Activated CD4-positive, alpha-beta T cell treated with anti-CD3 and anti-CD28 coated beads, Interleukin-2, Interleukin-4, amounts not matched to agents 100 ng/mL and 50 ng/mL, durations not matched to agents 16 hours and 8 hours (primary cell): Measurements from ENCODE around the gene MYH9.

ENCODE experiments used
- DNase-seq: peaks from one replicate; pipeline ENCODE4 v3.0.0-alpha.2; 2020; ENCODE audit warnings: low spot score

MYH9 gene

DNA sequence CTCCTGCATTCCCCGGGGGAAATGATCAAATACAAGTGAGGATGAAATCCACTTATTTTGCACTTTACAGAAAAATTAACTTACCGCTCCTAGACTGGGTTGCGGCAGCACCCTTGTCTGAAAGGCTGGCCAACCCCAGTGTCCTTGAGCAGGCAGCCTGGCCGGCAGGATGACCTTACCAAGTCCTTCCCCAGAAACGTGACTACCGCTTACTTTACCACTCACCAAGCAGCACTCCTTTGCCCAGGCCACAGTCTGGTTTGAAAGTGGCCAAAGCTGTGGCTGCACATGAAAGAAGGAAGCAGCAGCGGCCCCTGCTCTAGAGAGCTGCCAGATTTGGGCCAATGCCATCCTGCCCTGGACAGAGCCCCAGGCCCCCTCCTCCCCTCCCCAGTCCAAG is 20.3 kb downstream of the MYH9 start:
- DNase-seq, result no peak

GRCh38 chr22:36367066-36367465 is 20.7 kb downstream of the MYH9 start:
- no peak for DNase-seq

GRCh38 chr22:36366291-36366708 is 21.5 kb downstream of the MYH9 start:
- DNase-seq, result no peak

DNA sequence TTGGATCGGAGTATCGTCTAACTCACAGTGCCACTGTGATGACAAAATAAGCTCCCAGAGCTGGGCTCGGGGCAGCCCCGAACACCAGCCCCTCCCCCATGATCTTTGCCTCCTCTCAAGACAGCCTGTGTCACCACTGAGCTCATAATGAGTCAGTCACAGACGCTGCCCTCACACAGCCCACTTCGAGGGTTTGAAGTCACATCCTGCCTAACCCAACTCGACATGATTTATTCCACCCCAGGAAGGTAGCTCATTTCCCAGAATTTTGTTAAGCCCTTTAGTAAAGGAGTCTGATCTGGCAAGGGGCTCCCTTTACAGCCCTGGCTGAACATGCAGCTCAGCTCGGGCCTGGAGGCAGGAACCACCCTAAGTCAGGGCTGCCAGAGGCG is 22.8 kb downstream of the MYH9 start:
- peak; percentile 95 for DNase-seq

DNA sequence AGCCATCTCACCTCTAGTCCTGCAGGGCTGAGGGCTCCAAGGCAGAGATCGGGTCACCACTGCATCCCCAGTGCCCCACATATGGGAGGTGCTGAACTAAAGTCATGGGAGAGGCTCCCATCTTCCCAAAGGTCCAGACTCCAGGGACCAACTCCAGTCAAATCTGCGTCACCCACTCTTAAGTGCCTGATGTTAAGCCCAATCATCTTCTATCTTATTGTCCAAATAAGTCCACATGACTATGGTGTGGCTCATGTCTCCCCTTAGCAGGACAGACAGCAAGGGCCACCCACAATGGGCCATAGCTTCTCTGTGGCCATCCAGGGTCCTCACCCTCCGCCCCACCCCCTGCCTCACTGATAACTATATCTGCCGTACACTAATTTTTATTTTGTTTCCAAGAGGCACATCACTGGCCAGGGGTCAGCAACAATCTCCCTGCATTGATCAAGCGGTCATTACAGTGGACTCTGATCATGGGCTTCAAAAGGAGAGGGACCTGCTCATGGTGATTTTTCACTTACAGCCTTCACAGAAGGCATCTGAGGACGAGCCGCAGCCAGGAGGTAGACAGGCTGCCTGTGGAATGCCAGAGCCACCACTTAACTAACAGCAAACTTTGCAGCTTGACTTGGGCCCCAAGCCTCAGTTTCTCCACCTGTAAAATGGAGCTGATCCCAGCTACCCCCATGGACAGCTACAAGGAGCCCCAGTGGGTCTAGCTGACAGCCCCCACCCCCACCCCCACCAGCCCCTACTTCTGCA is 23.3 kb downstream of the MYH9 start:
- no peak for DNase-seq

DNA sequence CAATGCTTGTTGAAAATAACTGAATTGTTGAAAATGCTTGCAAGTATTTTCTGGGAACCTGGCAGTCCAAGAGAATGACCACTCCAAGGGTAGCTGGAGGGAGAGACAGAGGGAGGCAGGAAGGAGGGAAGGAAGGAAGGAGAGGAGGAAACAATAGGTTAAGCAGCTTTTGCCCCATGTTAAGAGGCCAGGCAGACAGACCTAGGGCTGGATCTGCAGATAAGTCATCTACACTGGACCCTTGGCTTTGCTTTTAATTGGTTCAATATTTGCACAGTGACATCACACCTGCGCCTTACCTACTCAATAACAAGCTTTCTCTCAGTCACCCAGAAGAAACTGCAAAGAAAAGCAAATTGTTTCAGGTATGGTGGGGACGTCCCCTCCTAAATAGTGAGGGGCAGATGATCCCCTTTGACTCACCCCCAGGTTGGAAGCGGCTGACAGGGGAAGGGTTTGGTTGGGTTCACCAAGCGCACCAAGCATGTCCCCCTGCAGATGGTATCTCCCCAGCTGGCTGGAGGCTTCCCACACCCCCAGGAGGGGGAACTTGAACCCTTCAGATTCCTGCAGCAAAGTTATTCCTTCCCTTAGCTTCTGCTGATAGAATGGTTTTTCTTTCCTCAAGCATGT is 24.3 kb downstream of the MYH9 start:
- DNase-seq, result no peak

- no peak for DNase-seq
Measured at GRCh38 chr22:36362932-36363331, 24.8 kb downstream of the MYH9 start.

DNA sequence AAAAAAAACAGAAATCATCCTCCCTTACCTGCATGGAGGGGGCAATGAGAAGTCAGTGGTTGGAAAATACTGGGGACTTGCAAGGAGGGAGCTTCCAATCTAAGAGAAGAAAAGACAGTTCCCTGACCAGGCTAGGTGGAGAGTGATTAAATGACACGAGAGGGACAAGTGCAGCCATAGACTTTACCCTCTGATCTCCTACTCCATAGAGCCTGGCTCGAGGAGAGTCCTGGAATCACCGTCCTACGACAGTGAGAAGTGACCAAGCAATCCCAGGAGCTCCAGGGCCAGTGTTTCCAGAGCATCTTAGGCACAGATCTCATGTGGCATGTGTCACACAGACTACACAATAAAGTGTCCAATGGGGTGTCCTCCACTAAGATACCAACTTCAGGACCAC is 25.7 kb downstream of the MYH9 start:
- no peak for DNase-seq

DNA sequence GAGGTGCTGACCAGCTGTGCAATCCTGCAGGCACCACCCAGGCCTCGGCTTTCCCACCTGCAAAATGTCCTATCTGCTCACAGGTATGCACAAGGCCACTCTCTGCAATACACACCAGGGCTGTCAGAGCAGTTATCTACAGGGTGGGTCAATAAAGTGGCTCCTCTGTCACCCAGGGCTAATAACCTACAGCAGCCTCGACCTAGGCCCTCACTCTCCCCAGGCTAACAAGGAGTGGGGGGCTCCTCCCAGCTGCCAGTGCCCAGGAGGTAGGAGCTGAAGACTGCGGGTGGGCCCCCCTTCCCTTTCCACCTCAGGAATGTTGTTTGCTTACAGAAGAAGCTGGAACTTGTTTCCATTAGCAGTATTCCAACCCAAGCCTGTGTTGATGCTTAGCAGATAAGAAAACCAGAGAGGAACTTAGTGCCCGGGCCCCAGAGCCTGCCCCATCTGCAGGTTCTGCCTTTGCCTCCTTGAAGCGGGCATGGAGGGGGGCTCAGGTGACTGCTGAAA is 26.8 kb downstream of the MYH9 start:
- no peak for DNase-seq

GRCh38 chr22:36360011-36360410 is 27.8 kb downstream of the MYH9 start:
- no peak for DNase-seq

- no peak for DNase-seq
Measured at GRCh38 chr22:36359470-36359996, 28.2 kb downstream of the MYH9 start.

DNA sequence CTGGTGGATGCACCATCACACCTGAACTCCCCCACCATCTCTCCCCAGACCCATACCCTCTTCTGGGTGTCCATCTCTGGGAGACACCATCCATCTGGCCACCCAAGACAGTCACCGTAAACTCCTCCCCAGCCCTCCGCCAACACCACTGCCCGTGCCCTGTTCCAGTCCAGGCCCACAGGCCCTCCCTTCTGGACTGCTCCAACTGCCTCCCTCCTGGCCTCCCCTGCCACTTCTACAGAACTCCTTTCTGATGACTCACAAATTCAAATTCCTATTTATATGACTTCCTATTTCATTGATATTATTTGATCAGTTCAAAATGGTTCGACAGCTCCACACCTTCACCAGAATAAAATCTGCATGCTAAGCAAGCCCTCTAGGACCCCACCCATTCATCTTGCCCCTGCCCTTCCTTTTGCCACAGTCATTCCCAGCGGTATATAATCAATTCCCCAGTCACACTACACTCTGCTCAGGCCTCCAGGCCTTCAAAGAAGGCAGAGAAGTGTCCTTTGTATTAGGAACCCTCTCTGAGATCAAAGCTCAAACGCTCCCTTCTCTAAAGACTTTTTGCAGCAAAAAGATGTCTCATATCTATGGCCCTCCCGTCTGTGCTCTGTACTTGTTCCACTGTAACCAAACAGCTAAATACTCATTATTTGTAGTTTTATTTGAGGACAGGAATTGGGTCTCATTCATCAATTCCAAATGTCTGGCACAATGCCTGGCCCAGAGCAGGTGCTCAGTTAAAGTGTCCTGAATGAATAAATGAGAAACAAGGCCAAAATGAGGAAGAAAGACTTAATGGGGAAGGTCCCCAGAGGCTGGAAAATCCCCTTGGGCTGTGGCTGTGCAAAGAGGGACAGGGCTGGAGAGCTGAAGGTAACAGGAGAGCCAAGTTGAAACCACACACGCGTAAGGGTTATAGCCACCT is 29.0 kb downstream of the MYH9 start:
- no peak for DNase-seq

GRCh38 chr22:36356708-36357624 is 30.8 kb downstream of the MYH9 start:
- DNase-seq, result peak; percentile 56

- no peak for DNase-seq
Measured at GRCh38 chr22:36355894-36356293, 31.9 kb downstream of the MYH9 start.

GRCh38 chr22:36355362-36355761 is 32.4 kb downstream of the MYH9 start:
- DNase-seq, result no peak

GRCh38 chr22:36352803-36353507 is 34.8 kb downstream of the MYH9 start:
- no peak for DNase-seq

GRCh38 chr22:36351921-36352802 is 35.6 kb downstream of the MYH9 start:
- DNase-seq, result no peak

- no peak for DNase-seq
Measured at GRCh38 chr22:36350751-36351594, 36.8 kb downstream of the MYH9 start.

GRCh38 chr22:36349726-36350125 is 38.0 kb downstream of the MYH9 start:
- DNase-seq, result no peak
